Right lobe of liver (tissue), 6 donors: ENCODE measurements around the gene ANKRD13B. TPM values are rescaled to one million over a fixed set of nuclear protein-coding genes. Genes with fewer than 3 reads are reported as not detected.

ENCODE experiments used
- ATAC-seq, 4 donors: fragments of 200-7000 bp; cut with Tn5 transposase; one replicate each; pipeline ENCODE4 v1.9.1; 2020; ENCODE audit warnings: mild to moderate bottlenecking in 4 of 4, moderate library complexity in 4 of 4
- DNase-seq, 3 donors: peaks; one replicate each; pipeline ENCODE4 v3.0.0-alpha.2; 2020
- H3K27ac ChIP-seq, 3 donors: fragments of 200-600 bp; one replicate each; pipeline ENCODE4 v1.8.0; 2022
- H3K27me3 ChIP-seq, 2 donors: fragments of 200-600 bp; one replicate each; pipeline ENCODE4 v1.8.0; 2022
- H3K36me3 ChIP-seq, 4 donors: fragments of 200-600 bp; sonication (generic) in 1 of 4; one replicate each; pipeline versions ENCODE4 v1.5.1 to v1.8.0; 2017 to 2022; ENCODE audit warnings: control low read depth in 1 of 4
- H3K4me1 ChIP-seq, 4 donors: fragments of 200-600 bp; sonication (generic) in 1 of 4; one replicate each; pipeline versions ENCODE4 v1.5.1 to v1.8.0; 2017 to 2022; ENCODE audit warnings: control low read depth in 1 of 4
- H3K4me3 ChIP-seq, 3 donors: fragments of 200-600 bp; one replicate each; pipeline ENCODE4 v1.8.0; 2022
- H3K9me3 ChIP-seq, 4 donors: fragments of 200-600 bp; sonication (generic) in 1 of 4; one replicate each; pipeline versions ENCODE4 v1.5.1 to v1.8.0; 2017 to 2022; ENCODE audit warnings: control low read depth in 1 of 4
- POLR2A ChIP-seq: fragments of 450-650 bp; IDR thresholded peaks from one replicate; pipeline ENCODE4 v1.6.1; 2017; ENCODE audit warnings: antibody characterized with exemption, mild to moderate bottlenecking
- WGBS: methylation state at CpG from one replicate; pipeline ENCODE4 v1.1.6; 2018; ENCODE audit warnings: low coverage, low lambda C conversion rate; ENCODE audit not compliant: insufficient coverage; ENCODE audit errors: missing lambda C conversion rate; 5-methylcytosine and 5-hydroxymethylcytosine counted together
- intact Hi-C, 2 donors: fragments of 100-400 bp; cut with DNase I; formaldehyde crosslinking; loops; one replicate each; pipeline versions ENCODE4 v1.11.2 to v1.14.1; 2022
- total RNA-seq, 6 experiments: library from RNA; depleted of rRNA in 2 of 6; stranded (reverse); fragments of >200 nt in 2 of 6; fragmentation: NEBNext Ultra II Directional in 3 of 6; extraction: Animal tissue kit (Norgen Biotek cat#: 25700) in 3 of 6; gene quantifications; one replicate each; pipeline versions ENCODE4 v1.1.0 to v1.2.4, GENCODE V29; 2016 to 2023
- TF ChIP-seq, protein P1 (sequence below), 4 donors: fragments of 200-600 bp in 3 of 4; fragments of 450-650 bp in 1 of 4; IDR thresholded peaks; one replicate each; pipeline versions ENCODE4 v1.5.1 to v1.8.0; 2016 to 2022; ENCODE audit warnings: antibody characterized with exemption in 4 of 4, mild to moderate bottlenecking in 2 of 4
- donor health status: DM: no; HTN: yes; CAD: no.
- donor health status: DM: no; HTN: no; CAD: no.
- donor health status: DM: no; HTN: no; CAD: no.
- donor health status: DM: no; HTN: yes; CAD: no.
- donor health status: DM: no; HTN: yes; CAD: no.

The ANKRD13B gene
- total RNA-seq, 6 experiments from 2014 or later, result 0.37 to 1.6 (median 0.88) TPM

DNA sequence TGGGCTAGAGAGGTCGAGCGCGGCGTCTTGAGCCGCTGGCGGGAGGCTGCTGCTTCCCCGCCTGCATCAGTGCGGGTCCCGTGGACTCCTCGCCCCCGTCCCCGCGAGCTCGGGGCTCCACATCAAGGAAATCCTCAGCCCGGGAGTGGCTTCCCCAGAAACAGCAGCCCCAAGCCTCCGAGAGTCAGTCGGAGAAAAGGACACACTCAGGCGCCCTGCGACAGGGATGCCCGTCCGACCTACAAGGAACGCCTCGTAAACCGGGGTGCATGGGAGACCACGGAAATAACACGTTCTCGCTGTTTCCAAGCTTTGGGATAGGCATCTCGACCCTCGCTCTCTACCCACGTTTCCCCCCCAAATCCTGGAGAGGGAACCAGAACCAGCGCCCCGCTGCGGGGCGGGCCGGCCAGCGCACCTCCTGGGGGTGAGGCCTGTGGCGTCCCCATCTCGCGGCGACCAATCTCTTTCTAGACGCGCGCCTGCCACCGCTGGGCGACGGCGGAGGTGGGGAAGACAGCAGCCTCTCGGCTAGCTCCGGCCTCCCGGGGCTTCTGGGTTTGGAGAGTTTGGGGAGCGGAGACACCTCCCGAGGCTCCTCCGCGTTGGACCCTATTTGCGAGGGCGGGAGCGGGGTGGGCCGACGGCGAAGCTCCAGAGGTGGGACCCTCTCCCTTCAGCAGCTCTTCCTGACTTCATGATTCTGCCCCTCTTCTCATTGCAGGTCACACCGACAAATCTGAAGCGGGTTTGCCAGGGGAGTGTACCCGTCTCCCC is 25.2 kb upstream of the ANKRD13B start:
- intact Hi-C loops, result no loop called here
- H3K4me3 ChIP-seq, result peak overlapping the region; percentile 68 to 83 (median 71)
- H3K27me3 ChIP-seq, result no peaks in the 10 kb centered on the region
- H3K36me3 ChIP-seq, result peaks cover 0 to 2% (median under 1%) of the 10 kb centered on the region in 4 donors
- peaks cover 0 to 28% (median 6%) of the 10 kb centered on the region in 4 donors for H3K4me1 ChIP-seq
- ATAC-seq (peak; percentile 25 to 39 (median 29)), DNase-seq (peak; percentile 72 to 77 (median 76))
- H3K27ac ChIP-seq, result peak overlapping the region; percentile 63 to 78 (median 76)
- no peaks in the 10 kb centered on the region for H3K9me3 ChIP-seq
- WGBS, result under 1% methylated on average over 28 of the region's 63 CpGs
- TF ChIP-seq, protein P1, sequence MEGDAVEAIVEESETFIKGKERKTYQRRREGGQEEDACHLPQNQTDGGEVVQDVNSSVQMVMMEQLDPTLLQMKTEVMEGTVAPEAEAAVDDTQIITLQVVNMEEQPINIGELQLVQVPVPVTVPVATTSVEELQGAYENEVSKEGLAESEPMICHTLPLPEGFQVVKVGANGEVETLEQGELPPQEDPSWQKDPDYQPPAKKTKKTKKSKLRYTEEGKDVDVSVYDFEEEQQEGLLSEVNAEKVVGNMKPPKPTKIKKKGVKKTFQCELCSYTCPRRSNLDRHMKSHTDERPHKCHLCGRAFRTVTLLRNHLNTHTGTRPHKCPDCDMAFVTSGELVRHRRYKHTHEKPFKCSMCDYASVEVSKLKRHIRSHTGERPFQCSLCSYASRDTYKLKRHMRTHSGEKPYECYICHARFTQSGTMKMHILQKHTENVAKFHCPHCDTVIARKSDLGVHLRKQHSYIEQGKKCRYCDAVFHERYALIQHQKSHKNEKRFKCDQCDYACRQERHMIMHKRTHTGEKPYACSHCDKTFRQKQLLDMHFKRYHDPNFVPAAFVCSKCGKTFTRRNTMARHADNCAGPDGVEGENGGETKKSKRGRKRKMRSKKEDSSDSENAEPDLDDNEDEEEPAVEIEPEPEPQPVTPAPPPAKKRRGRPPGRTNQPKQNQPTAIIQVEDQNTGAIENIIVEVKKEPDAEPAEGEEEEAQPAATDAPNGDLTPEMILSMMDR (IDR thresholded peaks at IDR 0.05), result peak; percentile 27 to 40 (median 28)
- TF ChIP-seq POLR2A, result no peak

- no peaks in the 10 kb centered on the region for H3K36me3 ChIP-seq
- H3K27ac ChIP-seq, result peak within 1 kb of the TSS; percentile 63 to 78 (median 76)
- peaks cover 0 to 36% (median 11%) of the 10 kb centered on the region in 4 donors for H3K4me1 ChIP-seq
- WGBS, result no CpG with 5 or more reads among the region's 85 CpGs
- no peaks in the 10 kb centered on the region for H3K27me3 ChIP-seq
- DNase-seq (peak; percentile 91 to 93 (median 91)), ATAC-seq (peak; percentile 44 to 68 (median 54))
- no peaks in the 10 kb centered on the region for H3K9me3 ChIP-seq
- H3K4me3 ChIP-seq, result peak within 1 kb of the TSS; percentile 68 to 83 (median 71)
- TF ChIP-seq, protein P1 (IDR thresholded peaks at IDR 0.05), result no peak
- TF ChIP-seq POLR2A, result peak; percentile 72
- intact Hi-C loops, result no loop called here
These were observed 24.3 kb upstream of the ANKRD13B start, which contains the start of gene TP53I13 for GRCh38 chr17:29568331-29569244. TP53I13 (plus strand) TSS chr17:29568701; CDS start chr17:29568759, 58 bp downstream.

DNA sequence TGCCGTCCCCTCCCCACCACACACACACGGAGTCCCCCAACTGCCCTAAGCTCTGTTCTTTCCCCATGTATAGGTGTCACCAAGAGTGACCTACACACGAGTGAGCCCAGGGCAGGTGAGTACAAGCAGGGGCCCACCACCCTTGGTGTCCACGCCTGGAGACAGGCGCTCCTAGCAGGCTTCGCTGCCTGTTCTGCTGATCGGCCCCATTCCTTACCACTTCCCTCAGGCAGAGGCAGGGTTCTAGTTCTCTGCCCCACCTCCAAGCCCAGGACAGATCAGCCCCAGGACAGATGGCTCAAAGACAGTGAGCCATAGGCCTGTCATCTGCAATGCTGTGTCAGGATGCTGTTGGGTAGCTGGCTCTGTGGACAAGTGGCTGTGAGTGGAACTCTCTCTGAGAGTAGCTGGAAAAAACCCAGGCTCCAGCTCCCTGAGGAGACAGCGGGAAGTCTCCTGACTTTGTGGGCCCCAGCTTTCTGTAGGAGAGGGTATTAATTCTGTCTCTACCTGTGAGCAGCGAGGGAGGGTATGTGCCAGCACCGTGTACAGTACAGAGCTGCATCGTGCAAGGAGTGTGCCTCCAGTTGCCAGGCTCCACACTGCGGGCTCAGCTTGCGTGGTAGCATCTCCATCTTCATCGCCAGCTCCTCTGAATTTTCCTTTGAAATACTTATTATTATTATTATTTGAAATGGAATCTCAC is 23.5 kb upstream of the ANKRD13B start:
- H3K4me3 ChIP-seq, result peak overlapping the region; percentile 60 to 83 (median 71)
- ATAC-seq (no peak), DNase-seq (peak in 2 of 3 donors; percentile 28 to 36)
- H3K9me3 ChIP-seq, result no peaks in the 10 kb centered on the region
- peaks cover 0 to 33% (median 16%) of the 10 kb centered on the region in 4 donors for H3K4me1 ChIP-seq
- TF ChIP-seq, protein P1 (IDR thresholded peaks at IDR 0.05), result no peak
- no peak for TF ChIP-seq POLR2A
- intact Hi-C loops, result no loop called here
- no peaks in the 10 kb centered on the region for H3K27me3 ChIP-seq
- no peaks in the 10 kb centered on the region for H3K36me3 ChIP-seq
- 33% methylated on average over 3 of the region's 14 CpGs for WGBS
- H3K27ac ChIP-seq, result peak overlapping the region; percentile 17 to 41 (median 36)

GRCh38 chr17:29570521-29570920 is 22.4 kb upstream of the ANKRD13B start:
- peaks cover 0 to under 1% (median 0%) of the 10 kb centered on the region in 4 donors for H3K36me3 ChIP-seq
- H3K27me3 ChIP-seq, result no peaks in the 10 kb centered on the region
- H3K4me1 ChIP-seq, result peaks cover 0 to 36% (median 16%) of the 10 kb centered on the region in 4 donors
- intact Hi-C loops, result no loop called here
- H3K4me3 ChIP-seq, result no peak overlapping the region
- no peak for DNase-seq
- TF ChIP-seq, protein P1 (IDR thresholded peaks at IDR 0.05), result no peak
- TF ChIP-seq POLR2A, result no peak
- ATAC-seq, result no peak
- no peaks in the 10 kb centered on the region for H3K9me3 ChIP-seq
- 91% methylated on average over 6 of the region's 7 CpGs for WGBS
- H3K27ac ChIP-seq, result no peak overlapping the region
